Measurements from ENCODE around the gene CELF6. TPM values are rescaled to one million over a fixed set of nuclear protein-coding genes. Genes with fewer than 3 reads are reported as not detected.

Gene CELF6
- total RNA-seq, 4 donors from 2014 or later: 1.2 to 4.6 (median 2.5) TPM

GRCh38 chr15:72361176-72361575, 41.2 kb upstream of the CELF6 start:
- intact Hi-C loops (cut with DNase I): no loop called here

GRCh38 chr15:72358650-72359171, 38.8 kb upstream of the CELF6 start:
- Histone ChIP-seq H3K4me3 (no peak overlapping the region), H3K9me3 (no peaks in the 10 kb centered on the region), H3K27me3 (no peaks in the 10 kb centered on the region), H3K27ac (replicated peaks in 1 of 4) (peak overlapping the region in 2 of 4 donors; percentile 3 to 14), H3K36me3 (peaks cover 11 to 47% (median 31%) of the 10 kb centered on the region in 4 donors), H3K4me1 (peaks cover 14 to 24% (median 21%) of the 10 kb centered on the region in 4 donors)
- intact Hi-C loops (cut with DNase I): no loop called here
- TF ChIP-seq POLR2AphosphoS5 (IDR thresholded peaks at IDR 0.05) (peak in 1 of 2 donors; percentile 47), EP300 (IDR thresholded peaks at IDR 0.05) (no peak), POLR2A (IDR thresholded peaks at IDR 0.05; ENCODE audit: low read depth) (no peak)
- TF ChIP-seq, protein P1, sequence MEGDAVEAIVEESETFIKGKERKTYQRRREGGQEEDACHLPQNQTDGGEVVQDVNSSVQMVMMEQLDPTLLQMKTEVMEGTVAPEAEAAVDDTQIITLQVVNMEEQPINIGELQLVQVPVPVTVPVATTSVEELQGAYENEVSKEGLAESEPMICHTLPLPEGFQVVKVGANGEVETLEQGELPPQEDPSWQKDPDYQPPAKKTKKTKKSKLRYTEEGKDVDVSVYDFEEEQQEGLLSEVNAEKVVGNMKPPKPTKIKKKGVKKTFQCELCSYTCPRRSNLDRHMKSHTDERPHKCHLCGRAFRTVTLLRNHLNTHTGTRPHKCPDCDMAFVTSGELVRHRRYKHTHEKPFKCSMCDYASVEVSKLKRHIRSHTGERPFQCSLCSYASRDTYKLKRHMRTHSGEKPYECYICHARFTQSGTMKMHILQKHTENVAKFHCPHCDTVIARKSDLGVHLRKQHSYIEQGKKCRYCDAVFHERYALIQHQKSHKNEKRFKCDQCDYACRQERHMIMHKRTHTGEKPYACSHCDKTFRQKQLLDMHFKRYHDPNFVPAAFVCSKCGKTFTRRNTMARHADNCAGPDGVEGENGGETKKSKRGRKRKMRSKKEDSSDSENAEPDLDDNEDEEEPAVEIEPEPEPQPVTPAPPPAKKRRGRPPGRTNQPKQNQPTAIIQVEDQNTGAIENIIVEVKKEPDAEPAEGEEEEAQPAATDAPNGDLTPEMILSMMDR (IDR thresholded peaks at IDR 0.05): no peak
- WGBS: 69% methylated on average over 7 of the region's 7 CpGs
- DNase-seq (ENCODE audit: extremely low spot score): no peak

More at GRCh38 chr15:72361176-72361575, 41.2 kb upstream of the CELF6 start:
- H3K4me3 ChIP-seq: no peak overlapping the region
- WGBS: 81% methylated on average over 1 of the region's 1 CpG
- no peak overlapping the region for H3K27ac ChIP-seq (replicated peaks in 1 of 4)
- H3K27me3 ChIP-seq: no peaks in the 10 kb centered on the region
- DNase-seq (ENCODE audit: extremely low spot score): no peak
- peaks cover 0 to 26% (median 6%) of the 10 kb centered on the region in 4 donors for H3K36me3 ChIP-seq
- H3K9me3 ChIP-seq: no peaks in the 10 kb centered on the region
- peaks cover 14 to 24% (median 21%) of the 10 kb centered on the region in 4 donors for H3K4me1 ChIP-seq
- TF ChIP-seq POLR2A (IDR thresholded peaks at IDR 0.05; ENCODE audit: low read depth) (no peak), EP300 (IDR thresholded peaks at IDR 0.05) (no peak), POLR2AphosphoS5 (IDR thresholded peaks at IDR 0.05) (no peak)
- TF ChIP-seq, protein P1 (IDR thresholded peaks at IDR 0.05): no peak

DNA sequence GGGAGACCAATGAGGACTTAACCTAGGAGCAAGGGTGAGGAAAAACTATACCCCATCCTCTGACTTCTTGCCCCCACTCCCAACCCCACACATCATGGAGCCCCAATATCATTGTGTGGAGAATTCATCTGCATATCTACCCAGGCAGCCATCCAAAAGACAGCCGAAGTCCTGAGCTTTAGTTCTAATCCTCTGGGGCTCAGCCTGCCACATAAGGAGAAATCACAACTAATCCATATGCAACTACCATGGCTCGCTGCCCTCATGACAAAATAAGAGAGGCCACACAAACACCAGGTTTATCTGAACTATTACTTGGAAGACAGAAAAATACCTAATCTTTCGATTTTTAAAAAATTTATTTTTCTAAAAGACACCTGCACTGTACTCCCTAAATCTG, 38.2 kb upstream of the CELF6 start:
- WGBS: 93% methylated on average over 3 of the region's 3 CpGs
- H3K4me1 ChIP-seq: peaks cover 14 to 24% (median 21%) of the 10 kb centered on the region in 4 donors
- H3K36me3 ChIP-seq: peaks cover 17 to 49% (median 37%) of the 10 kb centered on the region in 4 donors
- no peaks in the 10 kb centered on the region for H3K27me3 ChIP-seq
- DNase-seq (ENCODE audit: extremely low spot score): no peak
- H3K27ac ChIP-seq (replicated peaks in 1 of 4): peak overlapping the region in 1 of 4 donors; percentile 3
- H3K4me3 ChIP-seq: no peak overlapping the region
- no peaks in the 10 kb centered on the region for H3K9me3 ChIP-seq
- intact Hi-C loops (cut with DNase I): no loop called here
- TF ChIP-seq, protein P1 (IDR thresholded peaks at IDR 0.05): no peak
- TF ChIP-seq POLR2A (IDR thresholded peaks at IDR 0.05; ENCODE audit: low read depth) (no peak), EP300 (IDR thresholded peaks at IDR 0.05) (no peak), POLR2AphosphoS5 (IDR thresholded peaks at IDR 0.05) (no peak)

DNA sequence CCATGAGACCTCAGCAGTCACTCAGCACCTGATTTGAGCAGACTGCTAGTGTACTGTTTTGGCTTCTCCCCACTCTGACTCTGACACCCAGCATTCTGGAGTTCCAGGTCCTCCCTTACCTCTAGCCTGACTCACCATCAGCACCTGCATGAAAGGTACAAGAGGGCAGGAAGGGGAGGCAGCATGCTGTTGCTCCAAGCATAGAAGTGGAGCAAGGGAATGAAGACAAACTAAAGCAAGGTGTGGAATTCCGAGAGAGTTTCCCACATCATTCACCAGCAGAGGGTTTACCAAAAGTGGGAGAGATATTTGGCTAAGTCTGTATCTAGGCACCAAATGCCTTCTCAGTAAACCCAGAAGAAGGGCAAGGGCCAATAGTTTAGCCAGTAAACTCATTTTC, 34.5 kb upstream of the CELF6 start:
- TF ChIP-seq POLR2A (IDR thresholded peaks at IDR 0.05; ENCODE audit: low read depth) (no peak), EP300 (IDR thresholded peaks at IDR 0.05) (no peak), POLR2AphosphoS5 (IDR thresholded peaks at IDR 0.05) (no peak)
- TF ChIP-seq, protein P1 (IDR thresholded peaks at IDR 0.05): no peak
- 95% methylated on average over 1 of the region's 1 CpG for WGBS

More for the DNA sequence above, 34.5 kb upstream of the CELF6 start:
- H3K9me3 ChIP-seq: no peaks in the 10 kb centered on the region
- DNase-seq (ENCODE audit: extremely low spot score): no peak
- peaks cover 51 to 80% (median 73%) of the 10 kb centered on the region in 4 donors for H3K36me3 ChIP-seq
- intact Hi-C loops (cut with DNase I): no loop called here
- H3K4me1 ChIP-seq: peaks cover 12 to 21% (median 14%) of the 10 kb centered on the region in 4 donors
- H3K27me3 ChIP-seq: no peaks in the 10 kb centered on the region
- H3K4me3 ChIP-seq: no peak overlapping the region
- H3K27ac ChIP-seq (replicated peaks in 1 of 4): no peak overlapping the region
